Adipocyte (in vitro differentiated cells): Measurements from ENCODE around the gene GRIK4.
"Not testable (repeated sequence)": the region's sequence is repeated elsewhere in the genome, so short reads cannot be mapped to it uniquely, and the experiment has no call there.

Source experiments
- DNase-seq: peaks from one replicate; pipeline ENCODE4 v3.0.0-alpha.2; 2015; ENCODE audit warnings: low read depth
- H3K27me3 ChIP-seq: replicated peaks from 2 replicates; pipeline ENCODE4 v1.7.0; 2013; ENCODE audit warnings: mild to moderate bottlenecking, low read length, moderate library complexity; ENCODE audit not compliant: control insufficient read depth, insufficient read depth
- H3K36me3 ChIP-seq: 2 replicates; pipeline ENCODE4 v1.7.0; 2013; ENCODE audit warnings: low read length, mild to moderate bottlenecking, moderate library complexity; ENCODE audit not compliant: control insufficient read depth, insufficient read depth, severe bottlenecking
- H3K4me1 ChIP-seq: 2 replicates; pipeline ENCODE4 v1.7.0; 2013; ENCODE audit warnings: mild to moderate bottlenecking, low read length, moderate library complexity; ENCODE audit not compliant: control insufficient read depth, insufficient read depth
- H3K4me3 ChIP-seq: 2 replicates; pipeline ENCODE4 v1.7.0; 2013; ENCODE audit warnings: mild to moderate bottlenecking, low read length, moderate library complexity
- H3K9ac ChIP-seq: 2 replicates; pipeline ENCODE4 v1.7.0; 2013; ENCODE audit warnings: mild to moderate bottlenecking, low read length, moderate library complexity
- H3K9me3 ChIP-seq: 2 replicates; pipeline ENCODE4 v1.7.0; 2013; ENCODE audit warnings: mild to moderate bottlenecking, low read length, moderate library complexity; ENCODE audit not compliant: control insufficient read depth

GRIK4 gene

DNA sequence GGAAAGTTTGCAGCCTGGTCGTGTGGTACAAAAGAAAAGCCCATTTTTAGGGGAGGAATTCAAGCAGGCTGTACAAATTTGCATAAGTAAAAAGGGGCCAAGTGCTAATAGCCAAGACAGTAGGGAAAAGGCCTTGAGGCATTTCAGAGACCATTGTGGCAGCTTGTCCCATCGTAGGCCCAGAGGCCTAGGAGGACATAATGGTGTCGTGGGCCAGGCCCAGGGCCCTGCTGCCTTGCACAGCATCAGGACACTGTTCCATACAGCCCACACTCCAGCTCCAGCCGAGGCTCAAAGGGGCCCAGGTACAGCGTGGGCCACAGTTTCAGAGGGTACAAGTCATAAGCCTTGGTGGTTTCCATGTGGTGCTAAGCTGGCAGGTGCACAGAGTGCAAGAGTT, 106.9 kb downstream of the GRIK4 start:
- DNase-seq: no peak
- H3K4me3 ChIP-seq: no peak overlapping the region
- peaks cover 9% of the 10 kb centered on the region for H3K4me1 ChIP-seq
- peaks cover 5% of the 10 kb centered on the region for H3K27me3 ChIP-seq
- H3K9me3 ChIP-seq: peaks cover 18% of the 10 kb centered on the region
- H3K36me3 ChIP-seq: no peaks in the 10 kb centered on the region
- H3K9ac ChIP-seq: no peak overlapping the region

DNA sequence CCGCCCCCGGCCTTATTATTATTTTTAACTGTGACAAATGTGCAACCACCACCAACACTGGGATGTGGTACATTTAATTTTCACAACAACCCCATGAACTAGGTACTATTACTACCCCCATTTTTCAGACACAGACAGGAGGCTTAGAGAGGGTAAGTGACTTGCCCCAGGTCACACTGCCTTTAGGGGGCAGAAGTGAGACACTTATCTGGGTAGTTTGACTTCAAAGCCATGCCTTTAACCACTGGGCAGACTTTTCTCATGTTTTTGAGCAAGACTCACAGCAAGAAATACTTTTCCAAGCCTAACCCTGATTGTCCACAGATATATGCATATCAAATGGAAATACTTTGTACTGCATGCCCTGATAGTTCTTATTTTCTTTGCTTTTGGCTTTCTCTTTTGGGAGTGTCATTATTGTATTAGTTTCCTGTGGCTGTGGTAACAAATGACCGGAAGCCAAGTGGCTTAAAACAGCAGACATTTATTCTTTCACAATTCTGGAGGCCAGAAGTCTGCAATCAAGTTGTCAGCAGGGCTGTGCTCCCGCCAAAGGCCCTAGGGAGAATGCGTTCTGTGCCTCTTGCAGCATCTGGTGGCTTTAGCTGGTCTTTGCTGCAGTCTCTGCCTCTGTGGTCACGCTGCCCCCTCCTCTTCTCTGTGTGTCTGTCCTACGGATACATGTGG, 110.8 kb downstream of the GRIK4 start:
- Histone ChIP-seq H3K4me1 (peaks cover 7% of the 10 kb centered on the region), H3K4me3 (no peak overlapping the region), H3K9me3 (peaks cover 17% of the 10 kb centered on the region), H3K36me3 (no peaks in the 10 kb centered on the region), H3K9ac (no peak overlapping the region), H3K27me3 (peaks cover 35% of the 10 kb centered on the region)
- no peak for DNase-seq

DNA sequence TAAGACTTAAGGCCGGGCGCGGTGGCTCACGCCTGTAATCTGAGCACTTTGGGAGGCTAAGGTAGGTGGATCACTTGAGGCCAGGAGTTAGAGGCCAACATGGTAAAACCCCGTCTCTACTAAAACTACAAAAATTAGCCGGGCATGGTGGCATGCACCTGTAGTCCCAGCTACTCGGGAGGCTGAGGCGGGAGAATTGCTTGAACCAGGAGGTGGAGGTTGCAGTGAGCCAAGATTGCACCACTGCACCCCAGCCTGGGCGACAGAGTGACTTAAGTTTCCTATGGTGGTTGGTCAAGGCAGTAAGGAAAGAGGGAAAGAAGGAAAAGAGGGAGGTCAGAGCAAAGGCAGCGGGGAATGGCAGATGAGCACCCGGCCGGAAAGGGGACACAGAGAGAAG, 113.4 kb downstream of the GRIK4 start:
- H3K4me1 ChIP-seq, H3K9ac ChIP-seq, H3K4me3 ChIP-seq, DNase-seq, H3K36me3 ChIP-seq, H3K9me3 ChIP-seq: not testable (repeated sequence)
- H3K27me3 ChIP-seq: peaks cover 46% of the 10 kb centered on the region

GRCh38 chr11:120625565-120625964, 114.0 kb downstream of the GRIK4 start:
- peaks cover 45% of the 10 kb centered on the region for H3K27me3 ChIP-seq
- H3K36me3 ChIP-seq: no peaks in the 10 kb centered on the region
- no peaks in the 10 kb centered on the region for H3K9me3 ChIP-seq
- no peak overlapping the region for H3K9ac ChIP-seq
- DNase-seq: no peak
- peaks cover 7% of the 10 kb centered on the region for H3K4me1 ChIP-seq
- H3K4me3 ChIP-seq: no peak overlapping the region

DNA sequence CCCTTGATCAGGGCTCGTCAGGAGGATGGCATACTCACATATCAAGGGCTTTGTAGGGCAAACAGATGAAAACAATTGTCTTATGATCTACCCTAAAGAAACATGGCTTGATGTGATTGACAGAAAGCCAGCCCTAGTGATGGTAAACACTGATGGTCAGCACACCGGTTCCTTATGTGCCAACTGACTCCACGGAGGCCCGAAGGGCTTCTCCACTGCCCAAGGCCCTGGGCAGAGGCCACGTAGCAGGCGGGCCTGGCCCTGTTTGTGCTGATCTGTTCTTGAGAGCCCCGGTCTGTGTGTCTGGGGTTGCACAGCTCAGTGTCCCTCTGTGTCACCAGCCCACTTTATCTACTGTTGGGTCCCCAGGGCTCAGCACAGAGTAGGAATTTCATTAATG, 115.2 kb downstream of the GRIK4 start:
- no peaks in the 10 kb centered on the region for H3K36me3 ChIP-seq
- H3K9me3 ChIP-seq: no peaks in the 10 kb centered on the region
- H3K4me3 ChIP-seq: no peak overlapping the region
- peaks cover 11% of the 10 kb centered on the region for H3K4me1 ChIP-seq
- H3K27me3 ChIP-seq: peaks cover 57% of the 10 kb centered on the region
- no peak overlapping the region for H3K9ac ChIP-seq
- no peak for DNase-seq

DNA sequence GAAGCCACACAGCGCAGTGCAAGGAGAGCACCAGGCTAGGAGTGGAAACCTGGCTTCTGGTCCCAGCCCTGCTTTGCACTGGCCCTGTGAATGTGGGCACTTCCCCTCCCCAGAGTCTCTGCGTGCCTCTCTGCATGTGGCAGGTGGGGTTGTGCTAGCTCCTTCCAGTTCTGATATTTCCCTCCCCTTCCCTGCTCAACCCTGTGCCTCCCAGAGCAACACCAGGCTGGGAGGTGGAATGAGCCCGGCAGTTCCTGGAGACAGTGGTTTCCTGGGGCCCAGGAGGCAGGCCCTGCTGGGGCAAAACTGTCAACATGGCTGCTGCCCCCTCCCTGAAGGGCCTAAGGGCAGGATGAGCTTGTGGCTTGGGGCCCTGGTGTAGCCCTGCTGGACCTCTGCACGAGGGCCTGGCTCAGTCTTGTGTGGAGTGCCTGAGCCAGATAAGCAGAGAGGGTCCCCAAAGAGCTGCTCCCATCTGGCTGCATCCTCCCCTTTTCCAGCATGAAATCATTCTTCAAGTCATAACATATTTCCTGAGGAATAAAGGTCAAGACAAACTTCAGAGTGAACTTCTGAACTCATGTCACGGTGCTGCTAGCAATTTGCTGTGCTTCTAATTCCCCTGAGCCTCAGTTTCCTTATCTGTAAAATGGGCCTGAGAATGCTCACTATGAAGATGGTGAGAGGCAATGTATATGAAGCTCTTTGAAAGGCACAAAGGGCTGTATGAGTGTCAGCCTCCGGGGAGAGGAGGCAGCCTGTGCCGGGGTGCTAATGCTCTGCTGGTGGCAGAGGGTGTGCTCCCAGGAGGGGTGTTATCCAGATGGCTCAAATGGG, 116.0 kb downstream of the GRIK4 start:
- no peak for DNase-seq
- H3K27me3 ChIP-seq: peaks cover 65% of the 10 kb centered on the region
- H3K9ac ChIP-seq: no peak overlapping the region
- H3K4me1 ChIP-seq: peaks cover 7% of the 10 kb centered on the region
- no peaks in the 10 kb centered on the region for H3K36me3 ChIP-seq
- no peaks in the 10 kb centered on the region for H3K9me3 ChIP-seq
- H3K4me3 ChIP-seq: no peak overlapping the region

DNA sequence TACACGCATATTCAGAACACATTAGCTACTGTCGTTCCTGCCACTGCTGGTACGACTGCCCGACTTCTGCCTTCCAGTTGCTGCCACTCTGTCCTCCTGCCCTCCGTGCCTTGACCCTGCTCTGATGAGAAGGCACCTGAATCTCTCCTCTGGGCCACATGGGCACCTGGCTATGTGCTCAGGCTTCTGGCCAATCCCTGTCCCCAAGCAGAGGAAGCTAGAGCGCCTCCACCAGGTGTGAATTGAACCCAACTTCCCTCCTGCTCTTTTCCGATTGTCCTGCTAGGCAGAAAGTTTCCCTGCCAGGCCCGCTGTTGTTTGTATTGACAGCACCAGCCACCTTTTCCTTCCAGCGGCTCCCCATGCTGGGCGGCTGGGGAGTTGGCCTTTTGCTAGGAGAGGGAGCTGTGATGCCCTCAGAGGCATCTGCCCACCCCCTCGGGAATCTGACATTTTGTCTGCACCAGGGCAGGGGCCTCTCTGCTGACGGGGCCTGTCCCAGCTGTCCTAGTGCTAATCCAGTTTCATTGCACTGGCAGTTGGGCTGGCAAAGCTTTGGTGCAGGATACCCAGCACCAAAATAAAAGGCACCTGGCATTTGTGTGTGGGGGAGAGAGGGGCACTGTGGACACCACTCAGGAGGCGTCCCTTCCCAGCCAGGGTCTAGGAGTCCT, 118.0 kb downstream of the GRIK4 start:
- Histone ChIP-seq H3K4me1 (peaks cover 4% of the 10 kb centered on the region), H3K27me3 (peaks cover 74% of the 10 kb centered on the region), H3K9ac (no peak overlapping the region), H3K36me3 (no peaks in the 10 kb centered on the region), H3K9me3 (no peaks in the 10 kb centered on the region), H3K4me3 (no peak overlapping the region)
- DNase-seq: no peak

DNA sequence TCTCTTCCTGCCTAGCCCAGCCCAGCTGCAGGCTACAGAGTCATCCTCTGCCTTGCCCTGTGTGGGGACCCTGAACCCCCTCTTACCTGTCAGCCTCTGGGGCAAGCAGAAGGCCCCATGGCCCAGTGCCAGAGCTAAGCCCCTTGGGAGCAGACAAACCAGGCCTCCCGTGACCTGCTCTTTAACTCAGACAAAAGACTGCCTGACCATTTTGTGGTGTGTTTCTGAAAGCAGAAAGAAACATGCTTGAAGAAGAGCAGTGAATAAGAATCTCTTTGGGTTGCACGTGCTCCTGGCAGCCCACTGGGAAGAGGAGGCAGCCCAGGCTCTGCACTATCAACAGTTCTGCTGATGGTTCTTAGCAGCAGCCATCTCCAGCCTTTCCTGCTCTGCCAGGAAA, 118.6 kb downstream of the GRIK4 start:
- Histone ChIP-seq H3K9ac (no peak overlapping the region), H3K27me3 (peaks cover 75% of the 10 kb centered on the region), H3K9me3 (no peaks in the 10 kb centered on the region), H3K36me3 (no peaks in the 10 kb centered on the region), H3K4me3 (no peak overlapping the region), H3K4me1 (peaks cover 4% of the 10 kb centered on the region)
- DNase-seq: no peak

GRCh38 chr11:120632579-120632978, 121.0 kb downstream of the GRIK4 start:
- Histone ChIP-seq H3K4me1 (peaks cover 4% of the 10 kb centered on the region), H3K9ac (no peak overlapping the region), H3K36me3 (no peaks in the 10 kb centered on the region), H3K27me3 (peaks cover 66% of the 10 kb centered on the region), H3K4me3 (no peak overlapping the region), H3K9me3 (no peaks in the 10 kb centered on the region)
- no peak for DNase-seq

DNA sequence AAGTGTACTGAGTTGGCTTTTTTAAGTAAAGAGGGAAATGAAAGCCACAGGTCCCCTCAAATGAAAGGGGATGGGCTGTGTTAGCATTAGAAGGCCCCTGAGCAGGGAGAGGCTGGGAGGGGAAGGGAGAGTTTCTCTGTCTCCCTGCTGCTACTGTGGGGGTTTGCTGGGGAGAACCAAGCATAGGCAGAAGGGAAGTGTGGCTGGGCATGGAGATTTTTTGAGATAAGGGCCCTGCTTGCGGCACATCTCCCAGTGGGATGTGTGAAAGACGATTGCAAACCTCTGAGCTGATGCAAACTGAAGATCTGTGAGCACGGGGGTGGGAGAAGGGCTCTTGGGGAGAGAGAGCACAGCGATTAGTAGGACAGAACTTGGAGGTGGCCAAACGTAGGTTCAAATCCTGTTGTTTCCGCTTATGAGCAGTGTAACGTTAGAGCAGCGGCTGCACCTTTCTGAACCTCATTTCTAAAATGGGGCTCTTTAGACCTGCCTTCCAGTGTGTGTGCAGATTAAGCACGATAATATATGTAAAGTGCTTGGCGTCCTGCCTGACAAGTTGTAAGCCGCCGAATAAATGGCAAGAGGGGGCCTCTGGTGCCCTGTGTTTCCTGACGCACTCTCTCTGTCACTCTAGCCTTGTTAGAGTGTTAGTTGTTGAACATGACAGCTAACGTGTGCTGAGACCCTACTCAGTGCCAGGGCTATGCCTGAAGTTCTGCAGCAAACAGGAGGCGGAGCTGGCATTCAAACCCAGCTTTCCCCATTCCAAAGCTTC, 122.3 kb downstream of the GRIK4 start:
- no peaks in the 10 kb centered on the region for H3K9me3 ChIP-seq
- H3K4me3 ChIP-seq: no peak overlapping the region
- DNase-seq: no peak
- H3K4me1 ChIP-seq: peaks cover 4% of the 10 kb centered on the region
- H3K27me3 ChIP-seq: peaks cover 57% of the 10 kb centered on the region
- H3K9ac ChIP-seq: no peak overlapping the region
- no peaks in the 10 kb centered on the region for H3K36me3 ChIP-seq

- Histone ChIP-seq H3K9ac (no peak overlapping the region), H3K9me3 (no peaks in the 10 kb centered on the region), H3K4me3 (no peak overlapping the region), H3K4me1 (peaks cover 4% of the 10 kb centered on the region), H3K36me3 (no peaks in the 10 kb centered on the region), H3K27me3 (peaks cover 60% of the 10 kb centered on the region)
- DNase-seq: no peak
These were observed 123.2 kb downstream of the GRIK4 start for GRCh38 chr11:120634706-120635105.
